RPMI7951 (cell line): ENCODE measurements around the gene DAPK1. TPM values are rescaled to one million over a fixed set of nuclear protein-coding genes. Genes with fewer than 3 reads are reported as not detected.

Source experiments
- DNase-seq: peaks from one replicate; pipeline ENCODE4 v3.0.0-alpha.2; 2012; ENCODE audit warnings: low read depth
- total RNA-seq: library from RNA; depleted of rRNA; stranded (reverse); fragments of >200 nt; shearing (Covaris generic); gene quantifications from 2 replicates; pipeline ENCODE4 v1.2.3, GENCODE V29; 2014

The DAPK1 gene
- total RNA-seq, 1 experiment from 2014 or later = 0.12 TPM

DNA sequence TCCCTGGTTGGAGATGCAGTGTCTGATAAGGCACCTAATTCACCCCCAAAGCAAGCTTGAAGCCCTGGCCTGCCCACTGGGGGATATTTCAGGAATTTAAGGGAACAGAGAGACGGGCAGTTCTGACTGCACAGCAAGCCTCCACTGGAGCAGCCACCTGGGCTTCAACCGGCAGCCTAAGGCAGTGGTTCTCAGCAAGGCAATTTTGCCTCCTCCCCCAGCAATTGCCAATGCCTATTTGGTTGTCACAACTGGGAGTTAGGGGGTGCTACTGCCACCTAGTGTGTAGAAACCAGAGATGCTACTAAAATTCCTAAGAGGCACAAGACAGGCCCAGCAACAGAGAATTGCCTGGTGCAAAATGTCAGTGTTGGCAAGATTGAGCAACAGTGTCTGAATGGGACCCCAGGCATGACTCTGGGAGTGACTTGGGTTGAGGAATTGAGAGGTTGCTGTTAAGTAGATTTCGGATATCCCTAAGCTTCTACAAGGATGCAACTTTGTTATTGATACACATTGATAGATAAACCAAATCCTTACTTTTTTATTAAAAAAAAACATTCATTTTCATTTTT lies 169.6 kb downstream of the DAPK1 start:
- peak; percentile 3 for DNase-seq

- DNase-seq = no peak
Measured at GRCh38 chr9:87668222-87668621, 170.6 kb downstream of the DAPK1 start.

GRCh38 chr9:87668722-87669121 lies 171.1 kb downstream of the DAPK1 start:
- DNase-seq = no peak

DNA sequence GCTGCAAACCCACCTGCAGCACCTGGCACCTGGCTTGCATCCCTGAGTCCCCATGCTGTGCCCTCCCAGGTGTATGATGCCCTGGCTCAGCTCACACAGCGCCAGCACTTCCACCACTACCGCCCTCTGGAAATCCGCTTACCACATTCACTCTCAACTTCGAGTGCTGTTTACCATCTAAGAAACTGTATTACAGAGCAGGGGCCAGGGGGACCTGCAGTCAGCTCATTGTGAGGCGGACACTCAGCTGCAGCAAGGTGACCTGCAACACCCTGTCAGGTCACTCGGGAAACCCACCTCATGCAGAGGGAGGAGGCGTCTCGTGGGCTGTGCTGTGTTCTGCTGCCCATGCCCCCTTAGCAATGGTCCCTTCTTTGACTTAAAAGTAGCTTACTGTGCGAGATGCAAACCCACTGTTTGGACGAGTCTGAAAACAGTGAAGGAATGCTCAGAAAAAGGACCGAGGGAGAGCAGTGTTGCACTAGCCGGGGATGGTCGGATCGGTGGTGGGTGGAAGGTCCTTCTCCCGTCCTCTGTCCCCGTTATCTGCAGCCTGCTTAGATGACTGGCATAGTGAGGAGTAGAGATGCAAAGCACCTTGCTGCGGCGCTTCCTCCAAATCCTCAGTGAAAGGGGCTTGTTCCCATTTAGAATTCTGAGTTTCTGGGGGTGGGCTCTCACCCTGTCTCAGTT lies 173.1 kb downstream of the DAPK1 start:
- no peak for DNase-seq

DNA sequence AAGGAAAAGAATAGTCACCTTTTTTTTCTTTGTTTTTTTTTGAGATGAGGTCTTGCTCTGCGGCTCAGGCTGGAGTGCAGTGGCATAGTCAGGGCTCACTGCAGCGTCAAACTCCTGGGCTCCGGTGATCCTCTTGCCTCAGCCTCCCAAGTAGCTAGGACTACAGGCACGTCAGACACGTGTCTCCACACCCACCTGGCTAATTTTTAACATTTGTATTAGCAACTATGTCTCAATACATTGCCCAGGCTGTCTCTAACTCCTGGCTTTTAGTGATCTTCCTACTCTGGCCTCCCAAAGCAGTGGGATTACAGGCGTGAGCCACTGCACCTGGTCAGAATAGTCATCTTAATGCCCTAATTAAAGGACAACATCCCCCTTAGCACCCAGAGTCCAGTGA lies 173.8 kb downstream of the DAPK1 start:
- no peak for DNase-seq

GRCh38 chr9:87671925-87672324 lies 174.3 kb downstream of the DAPK1 start:
- DNase-seq = no peak

DNA sequence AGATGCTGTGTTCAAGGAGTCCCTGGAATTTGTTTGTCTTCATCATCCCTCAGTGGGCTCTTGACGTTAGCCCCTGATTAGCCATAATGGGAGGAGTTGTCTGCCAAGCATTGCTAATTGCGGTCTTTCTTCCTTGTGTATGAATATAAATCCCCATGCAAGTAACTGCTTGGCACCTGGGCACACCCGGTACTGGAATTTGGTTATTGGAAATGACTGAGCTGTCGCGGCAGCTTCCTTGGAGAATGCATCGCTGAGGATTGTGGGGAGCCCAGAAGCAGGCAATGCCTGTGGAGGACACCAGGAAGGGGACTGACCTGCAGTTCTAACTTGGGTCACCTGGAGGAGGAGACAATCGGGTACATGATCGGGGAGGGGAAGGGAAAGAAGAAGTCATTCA lies 174.9 kb downstream of the DAPK1 start:
- no peak for DNase-seq

GRCh38 chr9:87673446-87674120 lies 175.9 kb downstream of the DAPK1 start:
- no peak for DNase-seq

DNA sequence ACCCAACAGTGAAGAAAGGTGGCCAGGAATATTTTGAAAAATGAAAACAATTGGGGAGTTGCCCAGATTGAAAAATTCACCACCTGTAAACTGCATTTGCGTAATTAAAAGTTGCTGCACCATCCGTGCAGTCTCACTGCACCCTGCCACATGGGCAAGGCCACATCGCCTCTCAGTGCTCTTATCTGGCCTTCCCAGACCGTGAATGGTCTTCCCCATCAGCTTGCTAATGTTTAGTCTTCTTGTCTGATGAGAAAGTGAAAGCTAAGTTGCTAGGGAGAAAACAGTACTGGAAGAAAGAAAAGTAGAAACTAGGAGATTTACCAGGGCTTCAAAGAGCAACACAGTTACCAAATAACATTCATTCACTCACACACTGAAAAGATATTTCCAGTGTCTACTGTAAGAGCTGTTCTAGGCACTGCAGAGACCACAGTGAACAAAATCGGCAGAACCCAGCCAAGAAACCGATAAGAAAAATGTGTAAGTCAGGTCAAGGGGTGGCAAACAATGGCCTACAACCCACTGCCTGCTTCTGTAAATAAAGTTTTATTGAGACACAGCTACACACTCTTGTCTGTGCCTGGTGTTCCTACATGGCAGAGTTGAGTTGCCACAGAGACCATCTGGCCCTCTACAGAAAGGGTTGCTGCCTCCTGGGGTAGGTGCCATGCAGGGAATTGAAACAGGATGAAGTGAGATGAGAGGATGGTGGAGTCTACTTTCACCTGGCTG lies 177.1 kb downstream of the DAPK1 start:
- DNase-seq = no peak

GRCh38 chr9:87675906-87676515 lies 178.3 kb downstream of the DAPK1 start:
- DNase-seq = no peak

DNA sequence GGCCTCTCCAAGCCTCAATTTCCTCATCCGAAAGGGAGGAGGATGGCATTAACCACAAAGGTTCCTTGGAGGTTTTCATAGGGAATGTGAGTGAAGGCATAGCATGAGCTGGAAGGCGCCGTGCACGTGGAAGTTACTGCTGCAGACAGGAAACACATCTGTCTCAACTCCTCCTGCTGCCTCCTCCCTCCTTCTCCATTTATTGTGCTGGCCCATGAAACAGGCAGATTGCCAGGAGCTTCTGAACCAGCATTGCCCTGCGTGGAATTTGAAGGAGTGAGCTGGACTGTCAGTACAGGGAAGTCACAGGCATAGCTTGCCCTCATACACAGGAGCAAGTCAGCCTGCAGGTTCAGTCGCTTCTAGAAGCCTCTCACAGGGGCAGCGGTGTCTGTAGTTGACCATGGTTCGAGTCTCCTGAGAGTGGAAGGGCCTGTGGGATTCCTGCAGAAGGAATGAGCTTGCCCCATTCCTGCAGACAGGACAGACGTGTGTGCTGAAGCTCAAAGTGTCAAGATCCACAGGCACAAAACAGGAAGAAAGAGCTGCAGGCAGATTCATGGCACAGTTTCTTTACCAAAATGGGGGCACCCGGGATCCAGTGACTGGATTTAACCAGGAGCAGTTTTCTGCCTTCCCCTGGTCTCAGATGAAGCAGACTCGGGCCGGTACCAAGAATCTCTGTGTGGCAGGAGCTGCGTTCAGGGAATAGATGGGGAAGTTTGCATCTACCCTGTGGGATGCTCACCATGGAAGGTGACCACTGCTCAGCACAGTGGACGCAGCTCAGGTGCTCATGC lies 179.5 kb downstream of the DAPK1 start:
- DNase-seq = peak; percentile 3

- DNase-seq = no peak
Measured at GRCh38 chr9:87677776-87678587, 180.3 kb downstream of the DAPK1 start.

GRCh38 chr9:87678650-87679355 lies 181.1 kb downstream of the DAPK1 start:
- peak; percentile 59 for DNase-seq

GRCh38 chr9:87681271-87682061 lies 183.8 kb downstream of the DAPK1 start:
- no peak for DNase-seq

DNA sequence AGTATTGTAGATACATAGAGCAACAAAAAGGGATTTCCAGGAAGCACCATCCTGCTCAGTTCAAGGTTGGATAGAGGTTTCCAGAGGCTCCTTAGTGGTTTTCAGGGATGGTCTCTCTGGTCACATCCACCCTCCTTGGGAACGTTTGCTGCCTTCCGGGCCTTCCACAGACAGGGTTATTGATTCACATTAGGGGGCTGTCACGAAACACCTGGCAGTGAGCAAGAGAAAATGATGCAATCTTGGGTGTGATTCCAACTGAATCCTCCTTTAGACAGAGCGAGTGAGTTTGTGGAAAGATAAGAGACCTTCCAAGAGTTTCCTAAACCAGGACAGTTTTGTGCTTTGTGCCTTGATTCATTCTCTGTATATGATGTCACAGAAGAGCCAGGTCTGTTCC lies 184.4 kb downstream of the DAPK1 start:
- no peak for DNase-seq

DNA sequence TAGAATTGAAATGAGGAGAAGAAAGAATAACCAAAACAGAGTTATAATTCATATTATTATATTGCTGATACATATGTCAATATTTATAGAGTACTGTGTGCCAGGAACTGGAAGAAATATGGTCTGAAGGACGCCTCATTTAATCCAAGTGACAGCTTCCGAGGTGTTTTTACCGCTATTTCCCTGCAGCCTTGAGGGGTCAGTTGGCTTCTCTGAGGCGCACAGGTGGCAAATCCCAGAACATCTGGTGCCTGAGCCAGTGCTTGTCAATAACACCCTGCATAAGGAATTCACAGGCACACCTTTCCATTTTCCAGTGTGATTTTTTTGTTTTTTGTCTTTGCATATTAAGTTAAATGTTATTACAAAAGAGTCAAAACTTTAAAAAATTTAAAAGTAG lies 185.0 kb downstream of the DAPK1 start:
- DNase-seq = no peak

DNA sequence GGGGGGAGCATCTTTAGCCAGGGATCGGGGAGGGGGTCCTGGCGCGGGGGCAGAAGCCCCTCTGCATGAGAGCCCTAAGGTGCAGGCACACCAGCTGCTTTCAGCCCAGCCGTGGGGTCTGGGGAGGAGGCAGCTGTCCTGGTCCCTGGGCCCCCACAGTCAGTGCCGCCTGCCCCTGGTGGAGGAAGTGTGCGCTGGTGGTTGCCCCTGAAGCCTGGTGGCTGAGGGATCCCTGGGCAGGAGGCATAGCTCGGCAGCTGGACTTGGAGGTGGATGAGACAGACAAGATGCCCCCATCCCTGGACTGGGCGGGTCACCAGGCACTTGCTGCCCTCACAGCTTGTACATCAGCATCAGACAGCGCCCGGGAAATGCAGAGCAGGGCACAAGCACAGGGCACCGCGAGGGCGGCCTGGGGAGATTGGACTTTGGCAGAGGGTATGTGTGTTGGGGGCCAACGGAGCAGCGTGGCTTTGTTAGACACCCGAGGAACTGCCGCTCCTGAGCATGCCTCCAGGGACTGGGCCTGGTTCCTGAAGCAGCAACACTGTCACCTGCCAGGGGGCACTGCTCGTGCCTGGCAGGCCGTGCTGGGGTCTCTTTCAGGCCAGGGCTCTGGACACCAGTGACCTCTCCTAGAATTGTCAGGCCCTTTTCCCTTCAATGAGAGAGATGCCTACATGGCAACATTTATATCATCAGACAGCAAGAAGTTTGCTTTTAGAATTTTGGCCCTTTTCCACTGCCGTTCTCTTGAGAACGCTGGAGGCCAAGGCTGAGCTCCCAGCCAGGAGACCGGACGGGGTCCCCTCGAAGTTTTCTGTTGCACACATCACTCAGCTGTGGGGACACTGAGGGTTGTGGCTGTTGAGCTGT lies 186.3 kb downstream of the DAPK1 start:
- DNase-seq = no peak
